Dermis microvascular lymphatic vessel endothelial cell (primary cell): ENCODE data around the gene NELFCD. TPM values are rescaled to one million over a fixed set of nuclear protein-coding genes. Genes with fewer than 3 reads are reported as not detected.

Experiments used
- DNase-seq, 2 donors: peaks; one replicate each; pipeline versions ENCODE4 v3.0.0 to v3.0.0-alpha.2; 2010; ENCODE audit warnings: low read depth in 2 of 2
- total RNA-seq: library from RNA; depleted of rRNA; stranded (reverse); fragments of >200 nt; gene quantifications from 2 replicates; pipeline ENCODE4 v1.2.1, GENCODE V29; 2014

Gene NELFCD
- total RNA-seq, 1 donor from 2014 or later = 51.3 TPM

GRCh38 chr20:59044295-59044694 is 63.2 kb downstream of the NELFCD start:
- no peak for DNase-seq

Other genes with a start within 250 kb of the NELFCD start
- under 0.01 TPM in 2 replicates for gene GNAS-AS1, start 130.4 kb upstream of the NELFCD start, total RNA-seq
- 203 and 535 TPM in 2 replicates for gene GNAS, start 128.5 kb upstream of the NELFCD start, total RNA-seq
- gene CTSZ, start 26.0 kb downstream of the NELFCD start, total RNA-seq = 206 and 357 TPM in 2 replicates
- gene TUBB1, start 38.2 kb downstream of the NELFCD start, total RNA-seq = under 0.01 TPM in 1 of 2 replicates, not detected in the other
- 41.7 and 42.4 TPM in 2 replicates for gene ATP5F1E, start 51.1 kb downstream of the NELFCD start, total RNA-seq
- 66.8 and 93.3 TPM in 2 replicates for gene PRELID3B, start 61.5 kb downstream of the NELFCD start, total RNA-seq
- gene ZNF831, start 182.6 kb downstream of the NELFCD start, total RNA-seq = under 0.01 and 0.13 TPM in 2 replicates